ENCODE measurements around the gene HDC.

HDC gene

DNA sequence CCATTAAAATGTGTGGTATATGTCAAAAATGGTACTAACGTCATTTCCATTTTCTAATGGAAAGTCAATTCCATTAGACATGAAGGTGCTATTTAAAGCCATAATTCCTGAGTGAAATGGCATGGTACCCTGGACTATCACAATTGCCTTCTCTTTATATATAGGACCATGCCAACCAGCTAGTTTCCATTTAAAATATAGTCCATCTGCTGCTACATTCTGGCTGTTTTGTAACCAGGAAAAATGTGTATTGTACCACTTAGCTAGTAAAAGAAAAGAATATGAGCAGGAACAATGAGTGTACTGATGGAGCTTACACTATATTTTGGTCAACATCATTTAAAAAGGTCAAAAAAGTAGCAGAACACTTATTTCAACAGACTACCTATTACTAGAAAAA lies 30.4 kb upstream of the HDC start:
- Histone ChIP-seq H3K9me3 (ENCODE audit: insufficient read depth, low read length) (no peaks in the 10 kb centered on the region), H3K36me3 (ENCODE audit: low read length) (peaks cover 1% of the 10 kb centered on the region; the same call in 1 of the 2 replicates), H3K4me2 (ENCODE audit: low read depth, low read length, poor library complexity, severe bottlenecking) (no peak overlapping the region), H3K9ac (ENCODE audit: low read length) (no peak overlapping the region), H3K9me2 (replicated peaks; ENCODE audit: insufficient read depth, low read length) (no peaks in the 10 kb centered on the region), H3K4me3 (ENCODE audit: insufficient read depth, low read length, poor library complexity, severe bottlenecking) (no peak overlapping the region), H2AFZ (ENCODE audit: low read depth, low read length, severe bottlenecking) (no peak overlapping the region), H3K27me3 (ENCODE audit: low read length) (no peaks in the 10 kb centered on the region), H3F3A (ENCODE audit: insufficient read depth) (no peaks in the 10 kb centered on the region), H3K79me2 (ENCODE audit: insufficient read depth, low read length) (no peaks in the 10 kb centered on the region), H3K27ac (ENCODE audit: low read depth, low read length) (no peak overlapping the region), H4K20me1 (ENCODE audit: low read depth, low read length) (no peaks in the 10 kb centered on the region)
- TF ChIP-seq, protein P1, sequence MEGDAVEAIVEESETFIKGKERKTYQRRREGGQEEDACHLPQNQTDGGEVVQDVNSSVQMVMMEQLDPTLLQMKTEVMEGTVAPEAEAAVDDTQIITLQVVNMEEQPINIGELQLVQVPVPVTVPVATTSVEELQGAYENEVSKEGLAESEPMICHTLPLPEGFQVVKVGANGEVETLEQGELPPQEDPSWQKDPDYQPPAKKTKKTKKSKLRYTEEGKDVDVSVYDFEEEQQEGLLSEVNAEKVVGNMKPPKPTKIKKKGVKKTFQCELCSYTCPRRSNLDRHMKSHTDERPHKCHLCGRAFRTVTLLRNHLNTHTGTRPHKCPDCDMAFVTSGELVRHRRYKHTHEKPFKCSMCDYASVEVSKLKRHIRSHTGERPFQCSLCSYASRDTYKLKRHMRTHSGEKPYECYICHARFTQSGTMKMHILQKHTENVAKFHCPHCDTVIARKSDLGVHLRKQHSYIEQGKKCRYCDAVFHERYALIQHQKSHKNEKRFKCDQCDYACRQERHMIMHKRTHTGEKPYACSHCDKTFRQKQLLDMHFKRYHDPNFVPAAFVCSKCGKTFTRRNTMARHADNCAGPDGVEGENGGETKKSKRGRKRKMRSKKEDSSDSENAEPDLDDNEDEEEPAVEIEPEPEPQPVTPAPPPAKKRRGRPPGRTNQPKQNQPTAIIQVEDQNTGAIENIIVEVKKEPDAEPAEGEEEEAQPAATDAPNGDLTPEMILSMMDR (IDR thresholded peaks at IDR 0.05; ENCODE audit: insufficient read depth, low read length, poor library complexity, severe bottlenecking) = no peak
- no peak for TF ChIP-seq EZH2phosphoT487 (conservative IDR thresholded peaks at IDR 0.05; ENCODE audit: low read length)

DNA sequence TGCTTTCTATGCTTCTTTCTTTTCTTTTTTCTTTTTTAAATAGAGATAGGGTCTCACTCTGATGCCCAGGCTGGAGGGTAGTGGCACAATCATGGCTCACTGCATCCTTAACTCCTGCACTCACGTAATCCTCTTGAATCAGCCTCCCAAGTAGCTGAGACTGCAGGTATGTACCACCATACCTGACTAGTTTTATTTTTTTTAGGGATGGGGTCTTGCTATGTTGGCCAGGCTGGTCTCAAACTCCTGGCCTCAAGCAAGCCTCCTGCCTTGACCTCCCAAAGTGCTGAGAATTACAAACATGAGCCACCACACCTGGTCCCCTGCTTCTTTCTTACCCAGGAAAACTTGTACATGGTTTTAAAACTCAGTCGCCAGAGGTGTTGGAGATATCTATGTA lies 24.2 kb upstream of the HDC start:
- Histone ChIP-seq H3K79me2 (ENCODE audit: insufficient read depth, low read length) (no peaks in the 10 kb centered on the region), H3K27ac (ENCODE audit: low read depth, low read length) (no peak overlapping the region), H4K20me1 (ENCODE audit: low read depth, low read length) (no peaks in the 10 kb centered on the region), H3K9me3 (ENCODE audit: insufficient read depth, low read length) (no peaks in the 10 kb centered on the region), H2AFZ (ENCODE audit: low read depth, low read length, severe bottlenecking) (no peak overlapping the region), H3K4me2 (ENCODE audit: low read depth, low read length, poor library complexity, severe bottlenecking) (no peak overlapping the region), H3K4me3 (ENCODE audit: insufficient read depth, low read length, poor library complexity, severe bottlenecking) (no peak overlapping the region), H3F3A (ENCODE audit: insufficient read depth) (no peaks in the 10 kb centered on the region), H3K9ac (ENCODE audit: low read length) (no peak overlapping the region), H3K36me3 (ENCODE audit: low read length) (peaks cover 27% of the 10 kb centered on the region; the same call in 1 of the 2 replicates), H3K9me2 (replicated peaks; ENCODE audit: insufficient read depth, low read length) (no peaks in the 10 kb centered on the region), H3K27me3 (ENCODE audit: low read length) (no peaks in the 10 kb centered on the region)
- TF ChIP-seq EZH2phosphoT487 (conservative IDR thresholded peaks at IDR 0.05; ENCODE audit: low read length) = no peak
- TF ChIP-seq, protein P1 (IDR thresholded peaks at IDR 0.05; ENCODE audit: insufficient read depth, low read length, poor library complexity, severe bottlenecking) = no peak

DNA sequence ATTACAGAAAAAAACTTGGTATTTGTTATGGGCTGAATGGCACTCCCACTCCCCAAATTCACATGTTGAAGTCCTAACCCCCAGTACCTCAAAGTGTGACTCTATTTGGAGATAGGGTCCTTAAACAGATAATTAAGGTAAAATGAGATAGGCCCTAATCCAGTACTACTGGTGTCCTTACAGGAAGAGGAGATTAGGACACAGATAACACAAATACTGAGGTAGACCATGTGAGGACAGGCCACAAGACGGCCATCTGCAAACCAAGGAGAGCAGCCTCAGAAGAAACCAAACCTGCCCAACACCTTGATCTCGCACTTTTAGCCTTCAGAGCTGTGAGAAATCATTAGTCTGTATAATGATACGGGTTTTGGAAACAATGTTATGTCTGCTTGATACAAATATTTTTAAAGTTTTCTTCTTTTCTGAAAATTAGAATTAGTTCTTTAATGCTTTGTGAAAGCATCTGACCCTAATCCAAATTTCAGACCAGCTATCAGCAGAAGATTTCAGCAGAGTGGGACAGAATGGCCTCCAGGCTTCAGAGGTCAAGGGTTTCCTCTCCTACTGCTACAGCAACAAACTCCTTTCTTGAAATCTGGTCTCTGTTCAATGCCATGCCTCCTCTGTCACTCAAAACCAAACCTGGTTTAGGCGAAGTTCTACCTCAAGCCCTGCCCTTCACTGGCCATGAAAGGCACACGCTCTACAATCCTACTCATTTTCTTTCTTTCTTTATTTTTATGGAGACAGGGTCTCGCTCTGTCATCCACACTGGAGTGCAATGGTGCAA lies 22.0 kb upstream of the HDC start:
- TF ChIP-seq EZH2phosphoT487 (conservative IDR thresholded peaks at IDR 0.05; ENCODE audit: low read length) = no peak
- TF ChIP-seq, protein P1 (IDR thresholded peaks at IDR 0.05; ENCODE audit: insufficient read depth, low read length, poor library complexity, severe bottlenecking) = no peak
- Histone ChIP-seq H2AFZ (ENCODE audit: low read depth, low read length, severe bottlenecking) (no peak overlapping the region), H3K27ac (ENCODE audit: low read depth, low read length) (no peak overlapping the region)

More for the DNA sequence above, 22.0 kb upstream of the HDC start:
- Histone ChIP-seq H3K4me2 (ENCODE audit: low read depth, low read length, poor library complexity, severe bottlenecking) (no peak overlapping the region), H3K9ac (ENCODE audit: low read length) (no peak overlapping the region), H3K9me3 (ENCODE audit: insufficient read depth, low read length) (no peaks in the 10 kb centered on the region), H3K79me2 (ENCODE audit: insufficient read depth, low read length) (no peaks in the 10 kb centered on the region), H3K9me2 (replicated peaks; ENCODE audit: insufficient read depth, low read length) (no peaks in the 10 kb centered on the region), H3K4me3 (ENCODE audit: insufficient read depth, low read length, poor library complexity, severe bottlenecking) (no peak overlapping the region), H3K36me3 (ENCODE audit: low read length) (peaks cover 27% of the 10 kb centered on the region; the same call in 1 of the 2 replicates), H3F3A (ENCODE audit: insufficient read depth) (no peaks in the 10 kb centered on the region), H4K20me1 (ENCODE audit: low read depth, low read length) (no peaks in the 10 kb centered on the region), H3K27me3 (ENCODE audit: low read length) (no peaks in the 10 kb centered on the region)
